CD4-positive, alpha-beta T cell (primary cell): Measurements from ENCODE around the gene RBP3. TPM values are rescaled to one million over a fixed set of nuclear protein-coding genes. Genes with fewer than 3 reads are reported as not detected.

Experiments used
- ATAC-seq: fragments of 200-7000 bp; cut with Tn5 transposase; one replicate; pipeline ENCODE4 v1.10.0; 2022; ENCODE audit warnings: mild to moderate bottlenecking; ENCODE audit not compliant: poor library complexity
- CTCF ChIA-PET: fragments of 350-600 bp; sonication (Branson Sonifier 250); formaldehyde crosslinking; loops from one replicate; lab custom pipeline; 2021; ENCODE audit warnings: antibody characterized with exemption, inconsistent platforms; lab: Charles Lee
- POLR2A ChIA-PET: fragments of 350-600 bp; sonication (Branson Sonifier 250); formaldehyde crosslinking; loops from one replicate; lab custom pipeline; 2021; ENCODE audit warnings: antibody characterized with exemption, inconsistent platforms; lab: Charles Lee
- DNase-seq, 14 experiments: peaks; one replicate each; pipeline ENCODE4 v3.0.0-alpha.2; 2013 to 2020; ENCODE audit warnings: mixed read lengths in 2 of 14
- H3K27ac ChIP-seq, 2 donors: one replicate each; pipeline versions ENCODE4 v1.5.1 to v1.7.0; 2013; ENCODE audit warnings: low read length in 2 of 2, low read depth in 1 of 2, mild to moderate bottlenecking in 1 of 2
- H3K27me3 ChIP-seq, 2 experiments: 1 replicate in 1 of 2; 2 replicates in 1 of 2; pipeline versions ENCODE4 v1.6.1 to v1.7.0; 2013; ENCODE audit warnings: low read length in 2 of 2, control low read depth in 1 of 2, mild to moderate bottlenecking in 1 of 2, moderate library complexity in 1 of 2; ENCODE audit not compliant: insufficient read depth in 2 of 2, control insufficient read depth in 1 of 2
- H3K36me3 ChIP-seq: one replicate; pipeline ENCODE4 v1.6.1; 2013; ENCODE audit warnings: low read length, control low read depth; ENCODE audit not compliant: insufficient read depth
- H3K4me1 ChIP-seq: one replicate; pipeline ENCODE4 v1.6.1; 2013; ENCODE audit warnings: low read length, control low read depth; ENCODE audit not compliant: insufficient read depth
- H3K4me3 ChIP-seq: one replicate; pipeline ENCODE4 v1.5.1; 2013; ENCODE audit warnings: mild to moderate bottlenecking, low read length, moderate library complexity
- H3K9me3 ChIP-seq, 2 experiments: 1 replicate in 1 of 2; 2 replicates in 1 of 2; pipeline versions ENCODE4 v1.6.1 to v1.7.0; 2013; ENCODE audit warnings: low read length in 2 of 2, mild to moderate bottlenecking in 2 of 2, control low read depth in 1 of 2, moderate library complexity in 1 of 2; ENCODE audit not compliant: control insufficient read depth in 1 of 2, insufficient read depth in 1 of 2
- H3K27ac Mint-ChIP-seq: one replicate; pipeline ENCODE4 v1.8.0; 2020; ENCODE audit warnings: mixed read lengths
- H3K27me3 Mint-ChIP-seq: one replicate; pipeline ENCODE4 v1.8.0; 2021; ENCODE audit warnings: mixed read lengths
- H3K36me3 Mint-ChIP-seq: one replicate; pipeline ENCODE4 v1.8.0; 2021; ENCODE audit warnings: low read depth, mixed read lengths
- H3K4me1 Mint-ChIP-seq: one replicate; pipeline ENCODE4 v1.8.0; 2021; ENCODE audit warnings: low read depth, mixed read lengths
- H3K4me3 Mint-ChIP-seq: one replicate; pipeline ENCODE4 v1.8.0; 2020; ENCODE audit warnings: mild to moderate bottlenecking, mixed read lengths
- H3K9me3 Mint-ChIP-seq: one replicate; pipeline ENCODE4 v1.8.0; 2020; ENCODE audit warnings: mixed read lengths
- intact Hi-C, 2 experiments: fragments of 100-400 bp; cut with DNase I in 1 of 2; cut with micrococcal nuclease in 1 of 2; formaldehyde crosslinking; loops; one replicate each; pipeline versions ENCODE4 v1.15.1 to v1.9.0; 2023 to 2025; cut with DNase I, micrococcal nuclease
- total RNA-seq, 174 experiments: library from RNA in 2 of 174; stranded (reverse) in 2 of 174; gene quantifications; one replicate each; pipeline ENCODE4 v1.2.3 and lab custom pipeline; 2021 to 2026
- TF ChIP-seq, protein P1 (sequence below): fragments of 200-600 bp; IDR thresholded peaks from one replicate; pipeline ENCODE4 v1.8.0; 2022; ENCODE audit warnings: antibody characterized with exemption, mild to moderate bottlenecking

The RBP3 gene
- total RNA-seq, 2 experiments from 2014 or later = not detected

DNA sequence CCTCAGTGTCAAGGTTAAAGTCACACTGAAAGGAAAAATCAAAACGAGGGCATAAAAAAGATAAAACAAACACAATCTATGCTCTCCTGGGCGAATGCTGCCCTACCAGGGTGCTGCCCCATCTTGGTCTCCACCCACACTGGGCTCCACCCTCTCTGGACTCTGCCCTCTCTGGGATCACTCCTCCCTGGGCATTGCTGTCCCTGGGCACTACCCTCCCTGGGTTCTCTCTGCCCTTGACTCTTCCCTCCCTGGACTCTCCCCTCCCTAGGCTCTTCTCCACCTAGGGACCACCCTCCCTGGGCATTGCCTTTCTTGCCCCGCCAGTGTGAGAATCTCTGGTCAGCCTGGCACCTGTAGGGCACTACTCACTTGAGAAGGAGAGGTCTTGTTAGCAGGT, 17.4 kb upstream of the RBP3 start:
- TF ChIP-seq, protein P1, sequence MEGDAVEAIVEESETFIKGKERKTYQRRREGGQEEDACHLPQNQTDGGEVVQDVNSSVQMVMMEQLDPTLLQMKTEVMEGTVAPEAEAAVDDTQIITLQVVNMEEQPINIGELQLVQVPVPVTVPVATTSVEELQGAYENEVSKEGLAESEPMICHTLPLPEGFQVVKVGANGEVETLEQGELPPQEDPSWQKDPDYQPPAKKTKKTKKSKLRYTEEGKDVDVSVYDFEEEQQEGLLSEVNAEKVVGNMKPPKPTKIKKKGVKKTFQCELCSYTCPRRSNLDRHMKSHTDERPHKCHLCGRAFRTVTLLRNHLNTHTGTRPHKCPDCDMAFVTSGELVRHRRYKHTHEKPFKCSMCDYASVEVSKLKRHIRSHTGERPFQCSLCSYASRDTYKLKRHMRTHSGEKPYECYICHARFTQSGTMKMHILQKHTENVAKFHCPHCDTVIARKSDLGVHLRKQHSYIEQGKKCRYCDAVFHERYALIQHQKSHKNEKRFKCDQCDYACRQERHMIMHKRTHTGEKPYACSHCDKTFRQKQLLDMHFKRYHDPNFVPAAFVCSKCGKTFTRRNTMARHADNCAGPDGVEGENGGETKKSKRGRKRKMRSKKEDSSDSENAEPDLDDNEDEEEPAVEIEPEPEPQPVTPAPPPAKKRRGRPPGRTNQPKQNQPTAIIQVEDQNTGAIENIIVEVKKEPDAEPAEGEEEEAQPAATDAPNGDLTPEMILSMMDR = no peak

DNA sequence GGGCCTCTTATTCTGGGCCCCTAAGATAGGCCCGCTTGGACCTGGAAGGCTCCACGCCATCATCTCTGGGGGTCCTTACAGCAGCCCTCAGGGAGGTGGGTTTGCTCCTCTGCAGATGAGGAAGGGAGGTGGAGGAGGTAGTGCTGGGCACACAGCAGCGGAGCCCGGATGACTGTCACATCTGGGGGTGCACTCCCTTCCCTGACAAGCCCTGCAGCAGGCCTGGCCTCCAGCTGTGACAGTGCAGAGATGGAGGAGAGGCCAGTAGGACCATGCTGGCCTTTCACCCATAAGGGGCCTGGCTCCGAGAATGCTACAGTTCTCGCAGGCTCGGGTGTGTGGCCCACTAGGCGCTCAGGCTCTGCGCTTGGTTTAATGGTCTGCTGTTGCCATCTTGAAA, 16.7 kb upstream of the RBP3 start:
- no peaks in the 10 kb centered on the region for H3K4me1 ChIP-seq
- TF ChIP-seq, protein P1 = no peak
- Mint-ChIP-seq H3K27ac (no peak overlapping the region), H3K27me3 (no peaks in the 10 kb centered on the region), H3K9me3 (no peaks in the 10 kb centered on the region), H3K36me3 (no peaks in the 10 kb centered on the region), H3K4me1 (no peaks in the 10 kb centered on the region), H3K4me3 (no peak overlapping the region)
- no peak overlapping the region for H3K27ac ChIP-seq
- DNase-seq (no peak), ATAC-seq (no peak)
- H3K9me3 ChIP-seq = peaks cover 0 to 5% of the 10 kb centered on the region in 2 experiments
- H3K36me3 ChIP-seq = no peaks in the 10 kb centered on the region
- intact Hi-C loops = no loop called here
- CTCF ChIA-PET = no interaction called here
- H3K27me3 ChIP-seq = peaks cover 0 to 5% of the 10 kb centered on the region in 2 experiments
- POLR2A ChIA-PET = no interaction called here
- no peak overlapping the region for H3K4me3 ChIP-seq

More for the DNA sequence above, 17.4 kb upstream of the RBP3 start:
- Histone ChIP-seq H3K36me3 (no peaks in the 10 kb centered on the region), H3K9me3 (peaks cover 0 to 5% of the 10 kb centered on the region in 2 experiments), H3K27me3 (peaks cover 0 to 2% of the 10 kb centered on the region in 2 experiments), H3K4me3 (no peak overlapping the region), H3K27ac (no peak overlapping the region), H3K4me1 (no peaks in the 10 kb centered on the region)
- Mint-ChIP-seq H3K27me3 (no peaks in the 10 kb centered on the region), H3K4me3 (no peak overlapping the region), H3K4me1 (no peaks in the 10 kb centered on the region), H3K9me3 (no peaks in the 10 kb centered on the region), H3K27ac (no peak overlapping the region), H3K36me3 (no peaks in the 10 kb centered on the region)
- no peak for ATAC-seq
- intact Hi-C loops = no loop called here
- POLR2A ChIA-PET = no interaction called here
- no peak for DNase-seq
- CTCF ChIA-PET = no interaction called here

DNA sequence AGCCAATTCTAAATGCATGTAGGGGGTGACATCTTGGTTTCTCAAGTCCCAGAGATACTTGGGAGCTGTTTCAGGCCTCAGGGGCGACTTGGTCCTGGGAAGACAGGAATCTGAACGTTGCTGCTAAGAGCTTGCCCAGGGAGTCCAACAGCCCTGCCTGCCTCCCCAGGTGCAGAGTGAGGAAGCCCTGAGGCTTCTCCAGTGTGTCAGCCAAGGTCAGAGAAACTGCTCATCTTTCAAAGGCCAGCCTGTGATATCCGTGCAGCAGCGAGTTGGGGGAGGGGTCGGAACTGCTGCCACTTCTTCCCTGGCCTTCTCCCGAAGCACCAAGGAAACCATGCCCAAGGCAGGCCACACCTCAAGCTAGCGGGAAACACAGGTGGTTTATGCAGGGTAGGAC, 16.2 kb upstream of the RBP3 start:
- ATAC-seq (no peak), DNase-seq (no peak)
- Mint-ChIP-seq H3K4me1 (no peaks in the 10 kb centered on the region), H3K4me3 (no peak overlapping the region), H3K27me3 (no peaks in the 10 kb centered on the region), H3K27ac (no peak overlapping the region), H3K36me3 (no peaks in the 10 kb centered on the region), H3K9me3 (no peaks in the 10 kb centered on the region)
- H3K9me3 ChIP-seq = peaks cover 0 to 5% of the 10 kb centered on the region in 2 experiments
- H3K4me1 ChIP-seq = no peaks in the 10 kb centered on the region
- no peak overlapping the region for H3K27ac ChIP-seq
- H3K4me3 ChIP-seq = no peak overlapping the region
- TF ChIP-seq, protein P1 = no peak
- H3K27me3 ChIP-seq = peaks cover 0 to 5% of the 10 kb centered on the region in 2 experiments
- POLR2A ChIA-PET = no interaction called here
- intact Hi-C loops = no loop called here
- CTCF ChIA-PET = no interaction called here
- H3K36me3 ChIP-seq = no peaks in the 10 kb centered on the region
